ENCODE measurements around the gene TPO. TPM values are rescaled to one million over a fixed set of nuclear protein-coding genes. Genes with fewer than 3 reads are reported as not detected.

TPO gene
- total RNA-seq, 1 experiment from 2014 or later, result not detected

- H3K4me1 Mint-ChIP-seq (ENCODE audit: low read depth, unreplicated experiment), result no peaks in the 10 kb centered on the region
- TF ChIP-seq CTCF (IDR thresholded peaks at IDR 0.05; ENCODE audit: unreplicated experiment), result no peak
- BruUV-seq (replicated peaks), result no TSS peak
- H3K4me3 Mint-ChIP-seq (ENCODE audit: low read depth, unreplicated experiment), result no peak overlapping the region
- H3K27me3 Mint-ChIP-seq (ENCODE audit: unreplicated experiment), result no peaks in the 10 kb centered on the region
- CTCF ChIA-PET, result no interaction called here
- H3K27ac Mint-ChIP-seq (ENCODE audit: unreplicated experiment), result no peak overlapping the region
- H3K36me3 Mint-ChIP-seq (ENCODE audit: insufficient read depth, unreplicated experiment), result no peaks in the 10 kb centered on the region
- intact Hi-C loops (cut with micrococcal nuclease; ENCODE audit: unreplicated experiment), result no loop called here
- H3K9me3 Mint-ChIP-seq (ENCODE audit: low read depth, unreplicated experiment), result peaks cover 8% of the 10 kb centered on the region
- no peak for DNase-seq
Measured at GRCh38 chr2:1503471-1504310, 90.4 kb downstream of the TPO start.

GRCh38 chr2:1504311-1504750 is 91.1 kb downstream of the TPO start:
- H3K4me3 Mint-ChIP-seq (ENCODE audit: low read depth, unreplicated experiment), result no peak overlapping the region
- DNase-seq, result no peak
- no peaks in the 10 kb centered on the region for H3K36me3 Mint-ChIP-seq (ENCODE audit: insufficient read depth, unreplicated experiment)
- no peaks in the 10 kb centered on the region for H3K4me1 Mint-ChIP-seq (ENCODE audit: low read depth, unreplicated experiment)
- no TSS peak for BruUV-seq (replicated peaks)
- CTCF ChIA-PET, result no interaction called here
- intact Hi-C loops (cut with micrococcal nuclease; ENCODE audit: unreplicated experiment), result no loop called here
- no peaks in the 10 kb centered on the region for H3K27me3 Mint-ChIP-seq (ENCODE audit: unreplicated experiment)
- TF ChIP-seq CTCF (IDR thresholded peaks at IDR 0.05; ENCODE audit: unreplicated experiment), result no peak
- H3K9me3 Mint-ChIP-seq (ENCODE audit: low read depth, unreplicated experiment), result peaks cover 9% of the 10 kb centered on the region
- no peak overlapping the region for H3K27ac Mint-ChIP-seq (ENCODE audit: unreplicated experiment)

- no peak overlapping the region for H3K27ac Mint-ChIP-seq (ENCODE audit: unreplicated experiment)
- no peak overlapping the region for H3K4me3 Mint-ChIP-seq (ENCODE audit: low read depth, unreplicated experiment)
- no peaks in the 10 kb centered on the region for H3K4me1 Mint-ChIP-seq (ENCODE audit: low read depth, unreplicated experiment)
- CTCF ChIA-PET, result no interaction called here
- H3K9me3 Mint-ChIP-seq (ENCODE audit: low read depth, unreplicated experiment), result peaks cover 6% of the 10 kb centered on the region
- H3K27me3 Mint-ChIP-seq (ENCODE audit: unreplicated experiment), result no peaks in the 10 kb centered on the region
- BruUV-seq (replicated peaks), result no TSS peak
- H3K36me3 Mint-ChIP-seq (ENCODE audit: insufficient read depth, unreplicated experiment), result no peaks in the 10 kb centered on the region
- intact Hi-C loops (cut with micrococcal nuclease; ENCODE audit: unreplicated experiment), result no loop called here
- TF ChIP-seq CTCF (IDR thresholded peaks at IDR 0.05; ENCODE audit: unreplicated experiment), result no peak
- no peak for DNase-seq
Measured at GRCh38 chr2:1505031-1505441, 91.8 kb downstream of the TPO start.

- BruUV-seq (replicated peaks), result no TSS peak
- CTCF ChIA-PET, result no interaction called here
- DNase-seq, result no peak
- Mint-ChIP-seq H3K9me3 (ENCODE audit: low read depth, unreplicated experiment) (peaks cover 9% of the 10 kb centered on the region), H3K27ac (ENCODE audit: unreplicated experiment) (no peak overlapping the region), H3K36me3 (ENCODE audit: insufficient read depth, unreplicated experiment) (no peaks in the 10 kb centered on the region), H3K4me1 (ENCODE audit: low read depth, unreplicated experiment) (no peaks in the 10 kb centered on the region), H3K4me3 (ENCODE audit: low read depth, unreplicated experiment) (no peak overlapping the region), H3K27me3 (ENCODE audit: unreplicated experiment) (no peaks in the 10 kb centered on the region)
- intact Hi-C loops (cut with micrococcal nuclease; ENCODE audit: unreplicated experiment), result no loop called here
- no peak for TF ChIP-seq CTCF (IDR thresholded peaks at IDR 0.05; ENCODE audit: unreplicated experiment)
Measured at GRCh38 chr2:1509271-1510065, 96.2 kb downstream of the TPO start.

All from Calu3 (cell line).